IPS-20b (cell line): ENCODE measurements around the gene NRXN2.

Experiments
- H3K27ac ChIP-seq: one replicate; pipeline ENCODE4 v1.5.1; 2013; ENCODE audit warnings: low read length
- H3K27me3 ChIP-seq: 2 replicates; pipeline ENCODE4 v1.6.1; 2013; ENCODE audit warnings: mild to moderate bottlenecking, low read length, inconsistent platforms; ENCODE audit not compliant: insufficient read depth
- H3K36me3 ChIP-seq: 2 replicates; pipeline ENCODE4 v1.6.1; 2013; ENCODE audit warnings: low read depth, mild to moderate bottlenecking, inconsistent platforms, low read length, moderate library complexity; ENCODE audit not compliant: insufficient read depth
- H3K4me1 ChIP-seq: 2 replicates; pipeline ENCODE4 v1.6.1; 2013; ENCODE audit warnings: mild to moderate bottlenecking, control low read depth, inconsistent platforms, low read length, moderate library complexity; ENCODE audit not compliant: insufficient read depth
- H3K4me3 ChIP-seq: 2 replicates; pipeline ENCODE4 v1.5.1; 2013; ENCODE audit warnings: mild to moderate bottlenecking, low read length, inconsistent platforms
- H3K9ac ChIP-seq: 2 replicates; pipeline ENCODE4 v1.6.1; 2013; ENCODE audit warnings: low read depth, mild to moderate bottlenecking, inconsistent platforms, low read length, moderate library complexity
- H3K9me3 ChIP-seq: 2 replicates; pipeline ENCODE4 v1.6.1; 2013; ENCODE audit warnings: mild to moderate bottlenecking, low read depth, low read length, inconsistent platforms; ENCODE audit not compliant: insufficient read depth

NRXN2 gene

DNA sequence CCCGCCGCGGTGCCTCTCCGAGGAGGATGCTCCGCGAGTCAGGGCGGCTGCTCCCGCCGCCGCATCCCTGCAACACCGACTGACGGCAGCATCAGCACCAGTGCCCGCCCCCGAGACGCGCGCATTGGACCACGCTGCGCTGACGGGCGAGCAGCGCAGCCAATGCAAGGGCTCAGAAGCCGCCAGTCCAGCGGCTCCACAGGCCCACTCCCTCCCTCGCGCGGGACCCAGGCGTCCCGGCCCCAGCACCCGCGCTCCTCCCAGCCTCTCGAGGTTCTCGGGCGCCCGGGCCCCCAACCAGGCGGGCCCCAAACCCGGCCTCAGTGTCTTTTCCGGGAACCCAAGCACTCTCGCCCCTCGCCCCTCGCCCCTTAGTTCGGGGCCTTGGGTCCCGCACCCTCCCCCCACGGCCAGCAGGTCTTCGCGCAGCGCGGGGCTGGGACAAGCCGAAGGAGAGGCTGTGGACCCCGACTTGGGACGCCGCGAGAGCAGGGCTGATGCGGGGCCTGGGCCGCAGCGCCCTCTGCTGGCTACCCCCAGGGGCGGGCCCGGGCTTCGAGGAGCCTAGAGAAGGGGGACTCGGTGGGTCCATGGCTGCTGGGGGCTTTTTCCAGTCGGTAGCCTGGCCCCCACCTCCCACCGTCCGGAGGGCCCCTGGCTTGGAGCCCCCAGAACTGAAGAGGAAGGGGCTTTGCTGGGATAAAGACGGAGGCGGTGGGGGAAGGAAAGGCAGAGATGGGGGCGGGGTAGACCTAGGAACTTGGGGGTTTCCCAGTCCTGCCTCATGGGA is at the start of gene NRXN2:
Gene NRXN2 (minus strand): TSS at position 81 of the 790 bp plus-strand sequence. CDS start 9,498 bp downstream, outside the sequence.
- H3K9me3 ChIP-seq, result no peaks in the 10 kb centered on the region
- peaks cover 21% of the 10 kb centered on the region for H3K4me1 ChIP-seq
- no peak within 1 kb of the TSS for H3K27ac ChIP-seq
- H3K27me3 ChIP-seq, result peaks cover 39% of the 10 kb centered on the region
- H3K36me3 ChIP-seq, result no peaks in the 10 kb centered on the region
- peak within 1 kb of the TSS; percentile 73; the same call in 1 of the 2 replicates for H3K4me3 ChIP-seq
- H3K9ac ChIP-seq, result peak within 1 kb of the TSS; percentile 64; the same call in 1 of the 2 replicates

DNA sequence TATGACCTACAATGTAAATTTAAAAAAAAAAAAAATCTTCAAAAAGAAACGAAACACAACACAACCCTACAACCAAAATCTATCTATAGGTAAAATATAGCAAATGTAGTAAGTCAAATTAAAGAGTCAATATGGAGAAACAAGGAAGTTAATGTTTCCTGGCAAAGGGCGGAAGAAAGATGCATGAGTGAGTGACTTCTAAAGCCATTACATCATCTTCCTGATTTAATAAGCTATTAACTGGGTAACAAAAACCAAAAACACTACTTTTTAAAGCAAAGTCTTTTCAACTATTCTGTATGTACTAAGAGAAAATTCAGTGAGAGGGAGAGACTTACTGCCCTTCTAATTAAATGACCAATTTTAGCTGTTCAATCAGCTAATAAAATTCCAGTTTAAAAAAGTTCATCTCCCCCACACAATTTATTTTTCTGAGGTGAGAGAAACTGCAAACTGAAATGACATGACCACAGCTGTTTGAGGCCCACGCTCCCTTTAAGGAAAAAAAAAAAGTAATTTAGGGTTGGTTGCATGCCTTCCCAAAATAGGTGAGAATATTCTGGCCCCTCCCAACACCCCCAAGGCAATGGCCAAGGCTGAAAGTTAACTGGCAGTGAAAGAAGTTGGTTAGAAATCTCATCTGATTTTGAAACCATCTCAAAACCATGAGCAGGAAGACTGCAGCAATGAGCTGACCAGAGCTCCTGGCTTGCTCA is 49.5 kb upstream of the NRXN2 start:
- no peaks in the 10 kb centered on the region for H3K27me3 ChIP-seq
- no peak overlapping the region for H3K27ac ChIP-seq
- no peak overlapping the region for H3K9ac ChIP-seq
- H3K4me3 ChIP-seq, result no peak overlapping the region
- peaks cover 100% of the 10 kb centered on the region for H3K36me3 ChIP-seq
- H3K4me1 ChIP-seq, result peaks cover 14% of the 10 kb centered on the region
- H3K9me3 ChIP-seq, result no peaks in the 10 kb centered on the region

DNA sequence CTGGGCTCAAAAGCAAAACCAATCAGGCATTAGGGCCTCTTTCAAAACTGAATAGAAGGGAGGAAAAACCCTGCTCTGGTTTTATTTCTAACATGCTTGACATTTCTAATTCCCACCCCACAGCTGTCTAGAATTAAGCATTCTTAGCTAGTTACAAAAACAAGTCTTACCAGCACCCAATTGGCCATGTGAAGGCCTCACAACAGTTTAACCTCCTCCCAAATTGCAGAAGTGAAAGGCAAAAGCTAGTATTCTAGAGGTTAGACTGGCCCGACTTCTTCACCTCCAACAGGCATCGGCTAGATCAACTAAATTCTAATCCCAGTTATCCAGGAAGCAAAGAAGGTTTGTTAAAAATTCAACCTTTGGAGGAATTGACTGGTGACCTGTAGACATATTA is 48.9 kb upstream of the NRXN2 start:
- Histone ChIP-seq H3K9me3 (no peaks in the 10 kb centered on the region), H3K9ac (no peak overlapping the region), H3K36me3 (peaks cover 100% of the 10 kb centered on the region), H3K4me1 (peaks cover 12% of the 10 kb centered on the region), H3K27ac (no peak overlapping the region), H3K4me3 (no peak overlapping the region), H3K27me3 (no peaks in the 10 kb centered on the region)

DNA sequence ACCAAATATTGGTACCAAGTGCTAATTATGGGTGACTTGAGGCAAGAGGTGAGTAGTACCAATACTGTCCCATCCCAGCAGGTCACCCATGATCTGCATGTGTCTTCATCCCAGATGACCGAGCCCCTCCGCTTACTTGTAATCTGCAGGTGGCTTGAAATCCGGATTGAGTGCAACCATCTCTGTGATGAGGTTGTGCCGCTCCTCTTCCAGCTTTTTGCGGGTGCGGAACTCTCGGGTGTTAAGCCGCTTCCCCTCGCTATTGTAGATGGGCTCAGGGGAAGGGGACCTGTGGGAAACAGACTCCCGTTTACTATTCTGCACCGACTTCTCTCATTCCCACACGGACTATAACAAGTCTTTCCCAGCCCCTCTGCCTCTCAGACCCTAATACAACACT is 47.1 kb upstream of the NRXN2 start:
- no peaks in the 10 kb centered on the region for H3K27me3 ChIP-seq
- 0 out of 2 replicates have a peak, but pooled peaks cover 3% of the 10 kb centered on the region for H3K4me1 ChIP-seq
- H3K27ac ChIP-seq, result no peak overlapping the region
- H3K9me3 ChIP-seq, result no peaks in the 10 kb centered on the region
- peaks cover 96% of the 10 kb centered on the region for H3K36me3 ChIP-seq
- H3K4me3 ChIP-seq, result no peak overlapping the region
- no peak overlapping the region for H3K9ac ChIP-seq

DNA sequence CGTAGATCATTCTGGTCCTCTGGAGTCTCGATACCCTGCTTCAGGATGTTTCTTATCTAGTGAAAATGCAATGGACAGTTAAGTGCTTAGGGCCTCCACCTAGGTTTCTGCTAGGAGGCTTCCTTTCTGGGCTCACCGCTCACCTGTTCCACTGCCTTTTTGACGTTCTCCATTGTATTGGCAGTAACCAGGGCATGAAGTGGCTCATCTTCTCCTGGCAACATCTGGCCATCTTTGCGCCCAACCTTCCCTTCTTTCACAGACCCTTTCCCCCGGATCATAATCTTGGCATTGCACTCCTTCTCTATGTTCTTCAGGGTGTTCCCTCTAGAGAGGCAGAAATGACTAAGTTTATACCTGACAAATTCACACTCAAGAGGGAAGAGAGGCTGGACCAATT is 46.3 kb upstream of the NRXN2 start:
- Histone ChIP-seq H3K27me3 (no peaks in the 10 kb centered on the region), H3K36me3 (peaks cover 96% of the 10 kb centered on the region), H3K9me3 (no peaks in the 10 kb centered on the region), H3K4me3 (no peak overlapping the region), H3K9ac (no peak overlapping the region), H3K27ac (no peak overlapping the region), H3K4me1 (peaks cover 11% of the 10 kb centered on the region; the same call in 1 of the 2 replicates)

DNA sequence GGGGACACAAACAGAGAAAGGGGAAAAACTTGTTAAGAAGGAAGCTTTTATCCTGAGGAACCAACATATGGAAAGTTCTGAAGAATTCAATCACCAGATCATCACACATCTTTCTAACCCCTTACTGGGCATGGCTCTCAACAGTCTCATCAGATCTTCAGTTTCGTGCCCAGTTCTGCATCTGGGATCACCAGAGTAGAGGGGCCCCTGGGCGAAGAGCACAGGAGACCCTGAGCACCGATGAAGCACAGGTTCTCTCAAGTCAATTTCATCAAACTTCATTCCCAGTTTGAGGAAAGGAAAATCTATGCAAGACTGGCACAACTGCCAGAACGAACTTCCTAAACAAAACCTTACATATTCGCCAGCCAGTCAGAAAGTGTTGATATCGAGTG is 45.3 kb upstream of the NRXN2 start:
- Histone ChIP-seq H3K9me3 (no peaks in the 10 kb centered on the region), H3K27me3 (no peaks in the 10 kb centered on the region), H3K36me3 (peaks cover 95% of the 10 kb centered on the region), H3K27ac (no peak overlapping the region), H3K9ac (no peak overlapping the region), H3K4me1 (peaks cover 21% of the 10 kb centered on the region; the same call in 1 of the 2 replicates), H3K4me3 (no peak overlapping the region)

DNA sequence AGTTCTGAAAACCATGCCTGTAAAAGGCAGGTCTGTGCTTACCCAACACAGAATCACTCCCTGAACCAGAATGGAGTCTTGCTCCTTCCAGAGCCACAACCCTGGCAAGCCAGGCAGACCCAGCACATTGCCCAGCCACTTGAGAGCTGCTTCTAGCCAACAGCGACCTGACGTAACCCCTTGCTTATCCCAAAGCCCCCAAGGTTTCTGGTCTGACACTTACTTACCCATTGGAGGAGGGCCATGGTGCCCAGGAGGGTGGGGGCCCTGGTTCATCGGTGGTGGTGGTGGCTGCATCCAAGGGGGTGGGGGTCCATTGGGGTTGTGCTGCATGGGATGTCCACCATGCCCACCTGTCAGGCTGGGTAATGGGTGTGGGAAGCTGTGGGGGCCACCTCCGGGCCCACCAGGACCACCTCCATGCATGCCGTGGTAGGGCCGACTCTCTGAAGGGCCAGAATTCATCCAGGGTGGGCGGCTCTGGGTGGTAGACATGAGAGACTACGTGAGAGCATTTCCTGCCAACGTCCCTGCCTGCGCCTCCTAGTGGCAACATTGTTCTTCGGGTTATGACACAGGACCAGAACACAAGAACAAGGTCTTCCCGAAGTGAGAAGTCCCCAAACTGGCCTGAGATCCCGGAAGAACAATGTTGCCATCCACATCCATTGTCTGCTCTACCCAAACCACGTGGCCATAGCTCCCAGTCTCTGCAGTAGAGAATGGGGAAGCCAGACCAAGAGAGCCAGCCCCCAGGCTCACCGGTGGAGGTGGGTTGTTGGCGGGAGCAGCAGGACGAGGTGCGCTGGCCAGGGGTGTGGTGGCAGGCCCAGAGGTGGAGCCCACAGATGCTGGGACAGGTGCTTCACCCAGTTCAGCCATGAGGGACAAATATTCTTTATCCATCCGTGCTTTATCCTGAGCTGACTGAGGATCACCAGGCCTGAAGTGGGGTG is 44.6 kb upstream of the NRXN2 start:
- no peak overlapping the region for H3K9ac ChIP-seq
- peak overlapping the region; percentile 13 for H3K27ac ChIP-seq
- peaks cover 88% of the 10 kb centered on the region for H3K36me3 ChIP-seq
- H3K4me3 ChIP-seq, result no peak overlapping the region
- no peaks in the 10 kb centered on the region for H3K9me3 ChIP-seq
- H3K27me3 ChIP-seq, result no peaks in the 10 kb centered on the region
- H3K4me1 ChIP-seq, result peaks cover 21% of the 10 kb centered on the region; the same call in 1 of the 2 replicates

DNA sequence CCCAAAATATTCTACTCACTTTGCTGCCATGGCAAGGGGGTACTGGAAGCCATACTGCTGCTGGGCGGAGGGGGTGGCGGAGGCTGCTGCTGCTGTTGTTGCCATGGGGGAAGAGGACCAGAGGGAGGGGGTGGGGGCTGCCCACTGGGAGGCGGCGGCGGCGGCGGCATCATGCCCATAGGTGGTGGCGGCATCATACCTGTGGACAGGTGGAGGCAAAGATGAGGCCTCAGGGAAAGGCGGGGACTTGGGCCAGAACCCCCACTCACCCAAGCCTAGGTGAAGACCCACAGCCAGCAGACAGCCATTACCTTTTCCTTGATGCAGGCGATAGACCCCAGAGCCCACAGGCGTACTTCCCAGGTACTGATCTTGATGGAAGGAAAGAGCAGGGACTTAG is 43.9 kb upstream of the NRXN2 start:
- H3K9me3 ChIP-seq, result no peaks in the 10 kb centered on the region
- peaks cover 85% of the 10 kb centered on the region for H3K36me3 ChIP-seq
- no peak overlapping the region for H3K9ac ChIP-seq
- H3K4me3 ChIP-seq, result no peak overlapping the region
- H3K27me3 ChIP-seq, result no peaks in the 10 kb centered on the region
- peak overlapping the region; percentile 13 for H3K27ac ChIP-seq
- H3K4me1 ChIP-seq, result peaks cover 28% of the 10 kb centered on the region; the same call in 1 of the 2 replicates

DNA sequence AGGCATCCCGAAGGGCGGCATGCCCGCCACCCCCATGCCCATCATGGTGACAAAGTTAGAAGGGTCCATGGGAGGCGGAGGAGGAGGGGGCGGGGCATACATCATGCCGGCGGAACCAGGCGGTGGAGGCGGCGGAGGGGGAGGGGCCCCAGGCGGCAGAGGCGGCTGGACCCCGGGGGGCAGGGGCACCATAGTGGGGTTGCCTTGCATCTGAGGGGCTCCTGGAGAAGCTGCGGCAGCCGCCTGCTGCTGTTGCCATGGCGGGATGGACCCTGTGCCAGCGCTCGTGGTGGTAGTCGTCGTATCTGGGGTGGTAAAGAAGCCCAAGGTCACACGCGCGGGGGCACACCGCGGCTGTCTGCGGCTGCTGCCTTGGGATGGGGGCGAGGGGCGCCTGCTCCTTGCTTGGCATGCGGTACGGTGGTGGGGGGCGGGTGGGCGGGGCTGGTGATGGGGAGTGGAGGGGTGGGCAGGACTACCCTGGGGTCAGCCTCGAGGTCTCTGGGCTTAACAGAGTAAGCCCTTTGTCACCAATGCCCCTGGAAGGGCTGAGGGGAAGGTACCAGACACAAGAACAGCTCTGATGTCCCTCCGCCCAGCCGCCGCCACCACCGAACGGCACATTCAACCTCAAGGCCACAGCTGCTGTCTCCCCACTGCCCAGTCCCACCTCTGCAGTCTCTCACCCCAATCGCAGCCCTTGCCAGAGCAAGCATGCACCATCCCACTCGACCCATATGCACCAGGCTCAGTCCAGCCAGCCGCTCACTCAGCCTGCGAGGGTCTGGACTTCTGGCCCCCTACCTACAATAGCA is 43.1 kb upstream of the NRXN2 start:
- Histone ChIP-seq H3K9me3 (no peaks in the 10 kb centered on the region), H3K4me3 (no peak overlapping the region), H3K36me3 (peaks cover 77% of the 10 kb centered on the region)

DNA sequence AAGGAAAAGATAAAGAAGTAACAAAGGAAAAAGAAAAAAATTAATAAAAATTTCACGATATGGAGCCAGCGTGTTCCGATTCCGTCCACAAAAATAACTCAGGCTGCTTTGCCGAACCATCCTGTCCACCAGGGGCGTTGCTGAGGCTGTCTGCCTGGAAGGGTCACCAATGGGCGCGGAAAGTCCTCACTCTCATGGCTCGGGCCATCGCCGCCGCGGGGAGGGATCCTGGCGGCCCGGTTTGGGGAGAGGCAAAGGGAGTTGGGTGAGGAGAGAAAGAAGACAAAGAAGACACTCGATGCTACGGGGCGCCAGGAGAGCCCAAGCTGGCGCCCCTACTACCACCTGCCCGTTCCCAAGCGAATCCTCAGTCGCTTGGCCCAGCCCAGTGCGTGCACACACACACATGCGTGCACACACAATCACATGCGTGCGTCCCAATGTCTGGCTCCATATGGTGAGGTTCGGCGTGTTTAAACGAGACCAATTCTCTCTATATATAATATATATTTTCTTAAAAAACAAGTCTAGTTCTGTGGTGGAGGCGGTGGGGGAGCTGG is 42.4 kb upstream of the NRXN2 start:
- H3K36me3 ChIP-seq, result peaks cover 75% of the 10 kb centered on the region
- peak overlapping the region; percentile 23 for H3K27ac ChIP-seq
- no peak overlapping the region for H3K9ac ChIP-seq
- H3K4me1 ChIP-seq, result peaks cover 39% of the 10 kb centered on the region; the same call in 1 of the 2 replicates
- no peaks in the 10 kb centered on the region for H3K9me3 ChIP-seq
- no peak overlapping the region for H3K4me3 ChIP-seq
- H3K27me3 ChIP-seq, result no peaks in the 10 kb centered on the region

More for the DNA sequence above, 43.1 kb upstream of the NRXN2 start:
- Histone ChIP-seq H3K9ac (no peak overlapping the region), H3K27ac (no peak overlapping the region), H3K27me3 (no peaks in the 10 kb centered on the region), H3K4me1 (peaks cover 32% of the 10 kb centered on the region; the same call in 1 of the 2 replicates)
